ENCODE data around the gene PDGFC.

PDGFC gene

GRCh38 chr4:156888762-156889161 lies 82.8 kb downstream of the PDGFC start:
- no peak overlapping the region for H3K4me3 ChIP-seq (ENCODE audit: low read depth, low read length)

GRCh38 chr4:156886481-156886880 lies 85.1 kb downstream of the PDGFC start:
- H3K4me3 ChIP-seq (ENCODE audit: low read depth, low read length) = no peak overlapping the region
- no peak for TF ChIP-seq CTCF (IDR thresholded peaks at IDR 0.05; ENCODE audit: low read depth, low read length)

More at GRCh38 chr4:156888762-156889161, 82.8 kb downstream of the PDGFC start:
- no peak for TF ChIP-seq CTCF (IDR thresholded peaks at IDR 0.05; ENCODE audit: low read depth, low read length)

GRCh38 chr4:156885374-156885773 lies 86.2 kb downstream of the PDGFC start:
- TF ChIP-seq CTCF (IDR thresholded peaks at IDR 0.05; ENCODE audit: low read depth, low read length) = no peak
- no peak overlapping the region for H3K4me3 ChIP-seq (ENCODE audit: low read depth, low read length)

- no peak overlapping the region for H3K4me3 ChIP-seq (ENCODE audit: low read depth, low read length)
- no peak for TF ChIP-seq CTCF (IDR thresholded peaks at IDR 0.05; ENCODE audit: low read depth, low read length)
Observed at GRCh38 chr4:156884183-156884582, 87.4 kb downstream of the PDGFC start.

- no peak overlapping the region for H3K4me3 ChIP-seq (ENCODE audit: low read depth, low read length)
- TF ChIP-seq CTCF (IDR thresholded peaks at IDR 0.05; ENCODE audit: low read depth, low read length) = no peak
Observed at GRCh38 chr4:156875704-156876103, 95.9 kb downstream of the PDGFC start.

GRCh38 chr4:156875055-156875454 lies 96.5 kb downstream of the PDGFC start:
- H3K4me3 ChIP-seq (ENCODE audit: low read depth, low read length) = no peak overlapping the region
- no peak for TF ChIP-seq CTCF (IDR thresholded peaks at IDR 0.05; ENCODE audit: low read depth, low read length)

- H3K4me3 ChIP-seq (ENCODE audit: low read depth, low read length) = no peak overlapping the region
- no peak for TF ChIP-seq CTCF (IDR thresholded peaks at IDR 0.05; ENCODE audit: low read depth, low read length)
Observed at GRCh38 chr4:156873799-156874198, 97.8 kb downstream of the PDGFC start.
